EH (cell line): ENCODE measurements around the gene PLCZ1.
"Not testable (repeated sequence)": the region's sequence is repeated elsewhere in the genome, so short reads cannot be mapped to it uniquely, and the experiment has no call there.

Experiments
- DNase-seq: peaks from one replicate; pipeline ENCODE4 v3.0.0-alpha.2; 2015; ENCODE audit warnings: low read depth

Gene PLCZ1

DNA sequence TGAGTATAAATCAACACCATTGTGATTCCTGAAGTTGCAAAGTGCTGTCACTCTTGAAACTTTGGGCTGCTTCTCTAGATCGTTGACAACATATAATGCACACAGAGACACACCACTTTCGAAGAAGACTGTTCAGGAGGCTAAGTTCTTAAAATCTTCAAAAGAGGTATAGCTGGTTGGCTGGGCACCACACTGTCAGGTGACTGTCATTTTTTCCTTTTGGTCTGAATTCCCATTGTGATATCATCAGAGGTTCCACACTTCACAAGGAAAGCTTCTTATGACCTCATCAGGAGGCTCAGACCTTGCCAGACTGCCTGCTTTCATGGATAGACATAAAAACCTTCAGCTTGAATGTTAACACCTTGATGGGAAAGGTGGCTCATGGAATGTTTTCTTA, at the start of gene PLCZ1, which contains the start of gene CAPZA3:
Gene PLCZ1 (minus strand): TSS at position 194 of the 400 bp plus-strand sequence. CDS start 641 bp downstream, outside the sequence.
Gene CAPZA3 (plus strand): TSS at position 301 of the 400 bp plus-strand sequence. CDS start 150 bp downstream, outside the sequence.
- no peak for DNase-seq

DNA sequence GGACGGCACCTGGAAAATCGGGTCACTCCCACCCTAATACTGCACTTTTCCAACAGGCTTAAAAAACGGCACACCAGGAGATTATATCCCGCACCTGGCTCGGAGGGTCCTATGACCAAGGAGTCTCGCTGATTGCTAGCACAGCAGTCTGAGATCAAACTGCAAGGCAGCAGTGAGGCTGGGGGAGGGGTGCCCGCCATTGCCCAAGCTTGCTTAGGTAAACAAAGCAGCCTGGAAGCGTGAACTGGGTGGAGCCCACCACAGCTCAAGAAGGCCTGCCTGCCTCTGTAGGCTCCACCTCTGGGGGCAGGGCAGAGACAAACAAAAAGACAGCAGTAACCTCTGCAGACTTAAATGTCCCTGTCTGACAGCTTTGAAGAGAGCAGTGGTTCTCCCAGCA, 47.7 kb upstream of the PLCZ1 start:
- DNase-seq: not testable (repeated sequence)

DNA sequence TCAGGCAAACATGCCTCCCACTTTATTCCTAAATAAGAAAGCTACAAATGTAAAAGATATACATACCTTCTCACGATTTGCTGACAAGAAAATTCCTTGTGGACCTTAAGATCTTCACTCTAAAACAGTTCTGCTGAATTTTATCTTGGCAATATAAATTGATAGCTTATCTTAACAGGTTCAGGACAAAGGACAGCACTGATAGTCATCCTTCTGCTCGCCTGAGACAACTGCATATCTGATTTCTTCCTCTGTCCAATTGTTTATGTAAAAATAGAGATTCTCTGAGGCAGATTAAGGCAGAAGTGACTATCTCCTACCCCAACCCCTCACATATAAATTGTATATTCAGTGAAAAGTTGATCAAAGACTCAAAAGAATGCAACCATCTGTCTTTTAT, 45.0 kb upstream of the PLCZ1 start:
- DNase-seq: peak; percentile 32

DNA sequence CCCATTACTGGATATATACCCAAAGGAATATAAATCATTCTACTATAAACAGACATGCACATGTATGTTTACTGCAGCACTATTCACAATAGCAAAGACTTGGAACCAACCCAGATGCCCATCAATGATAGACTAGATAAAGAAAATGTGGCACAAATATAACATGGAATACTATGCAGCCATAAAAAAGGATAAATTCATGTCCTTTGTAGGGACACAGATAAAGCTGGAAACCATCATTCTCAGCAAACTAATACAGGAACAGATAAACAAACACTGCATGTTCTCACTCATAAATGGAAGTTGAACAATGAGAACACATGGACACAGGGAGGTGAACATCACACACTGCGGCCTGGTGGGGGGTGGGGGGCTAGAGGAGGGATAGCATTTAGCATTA, 28.7 kb upstream of the PLCZ1 start:
- not testable (repeated sequence) for DNase-seq

GRCh38 chr12:18755341-18755740, 17.5 kb upstream of the PLCZ1 start:
- DNase-seq: no peak

- no peak for DNase-seq
These were observed 16.4 kb upstream of the PLCZ1 start for GRCh38 chr12:18754124-18754707.

DNA sequence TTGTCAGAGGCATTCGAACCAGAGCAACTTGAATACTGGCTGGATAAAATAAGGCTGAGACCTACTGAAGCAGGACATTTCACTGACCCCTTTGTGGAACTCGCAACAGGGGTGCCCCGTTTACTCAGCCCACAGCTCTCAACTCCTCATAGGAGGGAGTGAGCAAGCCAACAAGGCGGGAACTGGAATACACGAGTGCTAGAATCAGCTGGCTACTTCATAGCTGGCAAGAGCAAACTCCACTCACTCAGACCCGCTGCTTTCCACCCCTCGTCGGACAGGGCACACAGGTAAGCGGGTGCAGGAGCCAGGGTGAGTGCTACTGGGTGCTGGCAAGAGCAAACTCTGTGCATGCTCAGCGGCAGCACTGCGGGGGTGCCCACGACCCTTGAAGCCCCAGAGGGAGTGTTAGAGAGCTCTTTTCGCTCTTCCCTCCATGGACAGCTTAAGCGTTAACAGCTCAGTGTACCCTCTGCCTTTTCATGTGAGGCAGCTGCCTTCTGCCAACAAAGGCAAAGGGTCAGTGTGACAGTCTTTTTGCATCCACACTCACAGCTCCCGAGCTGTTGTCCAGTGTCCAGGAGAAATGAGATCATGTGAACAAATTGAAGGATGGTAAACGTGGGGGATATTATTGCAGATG, 15.8 kb upstream of the PLCZ1 start:
- no peak for DNase-seq

GRCh38 chr12:18752947-18753346, 15.1 kb upstream of the PLCZ1 start:
- DNase-seq: no peak

- peak; percentile 98 for DNase-seq
These were observed 14.6 kb upstream of the PLCZ1 start for GRCh38 chr12:18752280-18752920.

DNA sequence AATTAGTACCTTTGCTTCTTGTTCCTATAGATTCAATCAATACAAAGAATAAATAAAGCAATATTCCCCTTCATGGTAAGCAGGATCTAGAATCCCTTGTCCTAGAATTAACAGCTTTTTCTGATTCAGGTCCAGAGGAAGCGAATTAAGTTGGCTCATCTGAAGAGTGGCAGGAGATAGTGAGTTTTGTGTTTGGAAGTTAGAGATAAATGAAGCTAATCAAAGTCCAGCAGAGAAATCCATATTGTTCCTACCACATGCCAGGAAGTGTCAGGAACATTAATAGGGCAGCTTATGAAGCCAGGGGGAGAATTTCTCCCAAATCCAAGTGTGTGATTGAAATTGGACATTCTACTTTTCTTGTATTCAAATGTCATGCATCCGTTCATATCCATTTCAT, 14.1 kb upstream of the PLCZ1 start:
- DNase-seq: no peak

DNA sequence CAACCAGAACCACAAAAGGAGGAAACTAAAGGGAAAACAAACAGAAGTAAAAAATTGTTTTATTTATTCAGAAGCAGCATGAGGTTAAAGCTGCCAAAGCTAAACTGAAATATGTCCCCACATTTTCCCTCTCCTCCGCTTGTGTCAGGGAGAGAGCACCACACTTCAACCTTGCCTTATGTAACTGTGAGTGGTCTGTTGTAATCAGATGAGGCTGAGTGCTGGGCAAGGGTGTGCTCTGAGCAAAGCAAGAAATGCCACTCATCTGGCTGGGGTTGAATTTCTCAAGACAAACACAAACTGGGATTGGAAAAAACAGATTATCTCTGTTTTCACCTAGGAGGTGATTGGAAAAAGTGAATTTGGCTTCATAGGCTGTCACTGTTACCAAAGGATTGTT, 12.3 kb upstream of the PLCZ1 start:
- DNase-seq: peak; percentile 44

DNA sequence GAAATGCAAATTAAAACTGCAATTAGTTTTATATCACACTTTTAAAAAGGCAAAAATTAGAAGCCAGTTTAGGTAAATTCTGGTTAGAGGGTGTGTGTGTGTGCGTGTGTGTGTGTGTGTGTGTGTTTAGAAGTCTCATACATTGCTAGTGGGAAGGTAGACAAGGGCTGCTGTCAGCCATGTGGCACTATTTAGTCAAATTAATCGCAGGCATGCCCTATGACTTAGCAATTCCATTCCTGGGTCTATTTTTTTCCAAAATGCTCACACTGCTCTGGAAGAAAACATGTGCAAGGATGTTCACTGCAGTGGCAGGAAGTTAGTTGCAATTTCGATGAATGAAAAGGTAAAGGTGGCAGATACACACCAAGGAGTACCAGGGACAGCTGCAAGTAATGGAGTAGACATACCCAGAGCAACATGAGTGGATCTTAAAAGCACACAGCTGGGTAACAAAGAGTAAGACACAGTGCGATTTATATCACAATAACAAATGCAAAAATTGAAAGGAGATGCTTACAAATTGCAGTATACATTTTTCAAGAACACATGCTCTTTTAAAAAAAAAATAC, 11.7 kb upstream of the PLCZ1 start:
- peak; percentile 69 for DNase-seq

DNA sequence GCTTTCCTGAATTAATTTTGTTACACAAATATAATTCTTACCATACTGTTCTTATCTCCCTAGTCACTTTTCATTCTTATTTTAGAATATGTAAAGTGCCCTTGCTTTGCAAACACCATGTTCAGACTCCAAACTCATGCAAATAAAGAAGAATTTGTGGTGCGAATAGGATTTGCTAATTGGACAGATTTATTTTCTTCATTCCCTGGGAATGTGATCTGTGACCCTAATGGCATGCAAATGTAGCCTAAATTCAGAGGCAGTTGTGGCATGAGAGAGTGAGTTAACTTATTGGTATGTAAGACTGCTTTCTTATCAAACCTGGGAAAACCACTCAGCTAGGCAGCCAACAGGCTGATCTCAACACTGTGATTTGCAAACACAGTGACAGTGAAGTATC, 10.1 kb upstream of the PLCZ1 start:
- peak; percentile 98 for DNase-seq

- no peak for DNase-seq
These were observed 6.7 kb downstream of the PLCZ1 start for GRCh38 chr12:18731156-18731555.

- peak; percentile 66 for DNase-seq
These were observed 14.1 kb downstream of the PLCZ1 start for GRCh38 chr12:18723752-18724151.

DNA sequence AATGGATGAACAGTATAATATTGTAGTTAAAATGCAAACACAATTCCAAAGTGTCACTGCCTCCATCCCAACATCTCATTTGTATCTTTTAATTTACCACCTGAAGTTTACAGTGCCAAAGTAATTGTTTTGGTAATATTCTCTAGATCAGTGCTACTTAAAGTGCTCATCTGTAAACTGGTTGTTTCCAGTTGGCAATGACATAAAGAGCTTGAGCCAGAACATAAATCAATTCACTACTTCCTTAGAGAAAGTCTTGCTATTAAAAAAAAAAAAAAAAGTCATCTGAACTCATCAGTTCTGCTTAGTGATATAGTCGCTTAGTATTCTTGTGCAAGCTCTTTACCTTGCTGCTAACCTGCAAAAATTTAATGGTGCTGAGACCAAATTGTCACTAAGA, 16.4 kb downstream of the PLCZ1 start:
- no peak for DNase-seq

DNA sequence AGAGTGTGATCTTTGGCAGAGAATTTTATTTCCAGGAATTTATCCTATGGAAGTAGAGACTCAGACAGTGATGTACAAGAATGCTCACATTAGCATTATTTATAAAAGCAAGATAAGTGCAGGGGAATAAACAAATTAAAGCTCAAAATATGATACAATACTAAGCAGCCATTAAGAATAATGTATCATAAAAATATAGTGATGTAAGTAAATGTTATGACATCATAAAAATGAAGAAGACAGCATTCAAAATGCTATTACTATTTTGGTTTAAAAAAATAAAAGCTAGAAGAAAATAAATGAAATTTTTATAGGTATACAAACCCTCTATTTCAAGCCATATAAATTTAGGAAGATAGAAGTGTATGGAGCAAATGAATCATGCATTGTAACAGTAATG, 17.1 kb downstream of the PLCZ1 start:
- DNase-seq: no peak

DNA sequence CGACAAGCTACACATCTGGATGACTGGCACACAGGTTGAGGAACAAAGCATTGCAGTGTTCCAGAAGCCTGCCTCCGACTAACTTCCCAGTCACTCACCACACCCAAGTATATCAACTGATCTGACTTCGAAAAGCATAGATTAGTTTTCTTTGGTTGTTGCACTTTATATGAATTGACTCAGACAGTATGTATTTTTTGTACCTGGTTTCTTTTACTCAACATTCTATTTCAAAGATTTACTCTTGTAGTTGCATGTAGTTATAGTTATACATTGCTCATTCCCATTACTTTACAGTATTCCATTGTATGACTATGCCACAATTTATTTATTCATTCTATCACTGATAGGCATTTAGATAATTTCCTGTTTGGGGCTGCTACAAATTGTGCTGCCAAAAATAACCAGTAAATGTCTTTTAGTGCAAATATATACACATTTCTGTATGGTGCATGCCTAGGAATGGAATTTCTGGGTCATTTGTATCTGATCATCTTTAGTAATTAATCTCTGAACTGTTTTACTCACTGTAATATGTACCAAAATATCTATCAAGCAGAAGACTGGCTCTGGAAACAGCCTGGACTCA, 17.8 kb downstream of the PLCZ1 start:
- DNase-seq: peak; percentile 74

GRCh38 chr12:18718462-18718861, 19.4 kb downstream of the PLCZ1 start:
- no peak for DNase-seq

DNA sequence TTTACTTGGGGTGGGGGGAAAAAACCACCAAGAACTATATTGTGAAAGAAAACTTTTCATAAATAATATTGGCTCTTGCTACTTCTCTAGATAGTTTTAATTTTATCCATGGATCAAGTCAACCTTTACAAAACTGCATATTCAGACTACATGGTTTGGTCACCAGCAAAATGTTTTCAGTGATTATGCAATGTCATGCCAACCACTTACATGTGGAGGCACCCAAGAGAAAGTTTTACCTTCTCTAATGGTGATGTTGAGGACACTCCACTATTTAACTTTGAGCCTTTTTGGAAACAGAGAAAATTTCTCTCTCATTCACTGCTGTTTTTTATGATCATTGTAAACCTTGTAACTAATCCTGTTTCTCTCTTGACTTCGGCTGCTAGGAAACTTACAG, 21.6 kb downstream of the PLCZ1 start:
- DNase-seq: no peak

DNA sequence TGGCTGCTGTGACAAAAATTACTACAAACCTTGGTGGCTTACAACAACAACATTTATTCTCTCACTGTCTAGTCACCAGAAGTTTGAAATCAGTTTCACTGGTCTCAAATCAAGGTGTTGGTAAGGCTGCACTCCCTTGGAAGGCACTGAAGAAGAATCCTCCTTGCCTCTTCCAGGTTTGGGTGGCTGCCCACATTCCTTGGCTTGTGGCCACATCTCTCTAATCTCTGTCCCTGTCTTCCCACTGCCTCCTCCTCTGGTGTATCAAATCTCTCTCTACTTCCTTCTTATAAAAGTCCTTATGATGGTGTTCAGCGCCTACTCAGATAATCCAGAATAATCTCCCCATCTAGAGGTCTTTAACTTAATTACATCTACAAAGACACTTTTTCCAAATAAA, 31.0 kb downstream of the PLCZ1 start:
- peak; percentile 33 for DNase-seq

- DNase-seq: peak; percentile 31
These were observed 33.9 kb downstream of the PLCZ1 start for GRCh38 chr12:18703911-18704310.

GRCh38 chr12:18703321-18703720, 34.5 kb downstream of the PLCZ1 start:
- DNase-seq: no peak
